HuH-7.5 (cell line): ENCODE measurements around the gene PTMS.
A peak's percentile ranks its signal among the peaks of the same experiment; 100 is the strongest.

Experiments
- DNase-seq: peaks from one replicate; pipeline ENCODE4 v3.0.0; 2011; ENCODE audit warnings: low spot score

The PTMS gene

GRCh38 chr12:6788972-6789924 is 23.1 kb downstream of the PTMS start, which contains the start of gene CD4:
Gene CD4 (plus strand): TSS chr12:6789528. CDS start chr12:6800139, 10,611 bp downstream.
- peak; percentile 1 for DNase-seq

DNA sequence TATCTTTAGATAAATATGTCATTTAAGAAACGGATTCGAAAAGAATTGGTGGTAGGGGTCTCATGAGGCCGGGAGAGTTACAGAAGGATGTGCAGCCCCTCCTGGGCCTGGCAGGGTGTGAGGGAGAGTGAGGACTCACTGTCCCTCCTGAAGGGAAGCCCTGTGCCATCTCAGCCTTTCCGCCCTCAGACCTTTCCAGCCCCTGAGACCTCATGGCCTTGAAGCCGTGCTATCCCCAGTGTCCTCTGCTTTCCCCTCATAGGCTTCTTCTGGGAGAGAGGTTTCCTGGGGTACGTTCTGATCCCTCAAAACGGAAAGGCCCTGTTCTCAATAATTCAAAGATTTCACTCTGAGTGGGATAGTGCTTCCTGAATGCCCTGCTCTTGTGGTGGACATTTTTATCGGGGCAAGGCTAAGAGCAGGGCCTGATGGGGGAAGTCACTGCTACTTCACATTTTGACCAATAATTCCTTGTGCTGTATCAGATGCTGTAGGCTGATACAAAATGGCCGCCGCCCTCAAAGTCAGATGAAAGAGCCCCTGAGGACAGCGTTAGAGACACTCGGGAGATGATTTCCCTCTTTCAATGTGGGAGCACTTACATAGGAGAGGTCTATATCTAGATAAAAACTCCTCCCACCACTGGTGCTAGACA is 24.5 kb downstream of the PTMS start:
- peak; percentile 2 for DNase-seq

GRCh38 chr12:6791931-6792520 is 25.9 kb downstream of the PTMS start:
- DNase-seq = no peak

DNA sequence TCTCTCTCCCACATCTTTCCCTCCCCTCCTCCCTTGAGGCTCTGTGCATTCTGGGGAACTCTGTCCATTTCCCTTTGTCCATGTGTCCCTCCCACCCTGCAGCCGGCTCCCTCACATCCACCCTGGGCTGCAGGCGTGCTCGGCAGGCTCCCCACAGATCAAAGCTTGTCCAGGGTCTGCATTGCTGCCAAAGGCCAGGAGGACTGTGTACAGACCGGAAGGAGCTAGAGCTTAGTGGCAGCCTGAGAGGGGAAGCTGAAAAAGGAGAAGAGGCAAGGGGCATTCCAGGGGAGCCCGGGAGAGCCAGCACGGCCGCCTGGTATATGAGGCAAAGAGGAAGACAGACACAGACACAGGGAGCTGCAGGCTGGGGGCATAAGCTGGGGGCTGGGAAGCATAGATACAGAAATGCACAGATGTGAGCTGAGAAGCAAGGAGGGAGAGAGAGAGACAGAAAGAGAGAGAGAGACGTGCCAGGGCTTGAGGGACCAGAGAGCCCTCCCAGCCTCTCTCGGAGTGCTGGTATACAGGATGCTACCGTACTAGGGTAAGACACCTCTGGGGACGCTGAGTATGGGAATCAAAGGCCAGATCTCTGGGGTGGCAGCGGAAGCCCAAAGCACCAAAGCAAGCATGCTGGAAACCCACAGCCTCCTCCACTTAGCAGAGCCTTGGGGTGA is 26.5 kb downstream of the PTMS start:
- DNase-seq = no peak

- DNase-seq = no peak
Measured at GRCh38 chr12:6795088-6795487, 28.9 kb downstream of the PTMS start.

DNA sequence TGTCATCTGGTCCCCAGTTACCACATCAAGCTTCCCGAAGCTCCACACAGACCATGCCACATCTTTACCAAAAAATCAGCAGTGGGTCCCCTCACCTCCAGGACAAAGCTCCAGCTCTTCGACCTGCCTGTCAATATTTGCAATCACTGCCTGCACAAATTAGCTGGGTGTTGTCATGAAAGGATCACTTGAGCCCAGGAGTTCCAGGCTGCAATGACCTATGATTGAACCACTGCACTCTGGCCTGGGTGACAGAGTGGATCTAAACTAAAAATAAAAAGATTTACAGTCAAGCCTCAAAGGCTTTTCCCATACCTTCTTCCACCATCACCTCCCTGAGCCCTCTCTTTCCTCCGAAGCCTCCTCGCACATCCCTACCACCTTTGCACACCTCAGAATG is 30.4 kb downstream of the PTMS start:
- DNase-seq = peak; percentile 8

GRCh38 chr12:6799147-6799546 is 33.0 kb downstream of the PTMS start:
- no peak for DNase-seq

- no peak for DNase-seq
Measured at GRCh38 chr12:6807170-6807569, 41.0 kb downstream of the PTMS start.

GRCh38 chr12:6809056-6809455 is 42.9 kb downstream of the PTMS start:
- DNase-seq = no peak

DNA sequence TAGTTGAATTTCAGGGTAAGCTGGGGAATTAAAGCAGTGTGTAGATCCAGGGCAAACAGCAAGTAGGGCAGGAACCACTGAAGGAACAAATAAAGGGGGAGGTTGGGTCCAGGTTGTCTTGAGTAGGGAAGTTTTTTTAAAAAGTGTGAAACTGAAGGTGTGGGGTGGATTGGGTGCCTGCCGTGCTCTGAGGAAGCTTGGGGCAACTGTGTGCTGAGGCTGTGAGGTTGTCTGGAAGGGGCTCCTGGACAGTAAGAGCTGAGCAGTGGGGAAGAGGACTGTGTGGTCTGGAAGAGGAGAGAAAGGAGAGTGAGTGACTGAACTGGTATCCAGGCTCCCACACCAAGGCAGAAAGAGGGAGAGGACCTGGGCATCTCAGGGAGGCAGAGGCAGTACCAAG is 44.6 kb downstream of the PTMS start:
- DNase-seq = peak; percentile 1

DNA sequence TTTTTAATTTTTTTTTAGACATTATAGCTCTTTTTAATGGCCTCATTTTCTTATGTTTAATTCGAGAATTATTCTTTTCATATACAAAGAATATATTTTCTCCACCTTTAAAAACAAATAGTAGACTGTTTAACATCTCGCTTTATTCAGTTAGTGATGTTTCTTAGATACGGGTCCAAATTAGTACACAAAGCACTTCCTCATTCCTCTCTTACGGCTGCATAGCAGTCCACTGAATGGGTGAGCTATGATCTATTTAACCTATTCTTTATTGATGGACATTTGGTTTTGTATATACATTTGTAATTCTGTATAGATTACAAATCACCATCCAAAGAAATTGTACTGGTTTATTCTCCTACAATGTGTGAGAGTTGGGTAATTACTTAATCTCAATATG is 47.2 kb downstream of the PTMS start:
- DNase-seq = no peak

DNA sequence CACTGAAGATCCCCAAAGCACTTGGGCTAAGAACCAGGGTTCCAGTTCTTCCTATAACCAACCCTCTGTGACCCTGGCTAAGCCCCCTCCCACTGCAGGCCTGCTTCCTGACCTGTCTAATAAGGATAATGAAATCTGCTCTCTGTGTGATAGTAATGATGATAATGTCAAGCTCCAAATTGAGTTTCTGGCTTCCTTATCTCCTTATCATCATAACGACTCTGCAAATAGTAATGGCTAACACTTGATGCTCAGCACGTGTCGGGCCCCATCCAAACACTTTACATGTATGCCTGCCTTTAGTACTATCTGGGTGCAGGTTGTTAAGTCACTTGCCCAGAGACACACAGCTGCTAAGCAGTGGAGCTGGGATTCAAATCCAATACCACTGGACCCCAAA is 50.4 kb downstream of the PTMS start:
- DNase-seq = no peak

DNA sequence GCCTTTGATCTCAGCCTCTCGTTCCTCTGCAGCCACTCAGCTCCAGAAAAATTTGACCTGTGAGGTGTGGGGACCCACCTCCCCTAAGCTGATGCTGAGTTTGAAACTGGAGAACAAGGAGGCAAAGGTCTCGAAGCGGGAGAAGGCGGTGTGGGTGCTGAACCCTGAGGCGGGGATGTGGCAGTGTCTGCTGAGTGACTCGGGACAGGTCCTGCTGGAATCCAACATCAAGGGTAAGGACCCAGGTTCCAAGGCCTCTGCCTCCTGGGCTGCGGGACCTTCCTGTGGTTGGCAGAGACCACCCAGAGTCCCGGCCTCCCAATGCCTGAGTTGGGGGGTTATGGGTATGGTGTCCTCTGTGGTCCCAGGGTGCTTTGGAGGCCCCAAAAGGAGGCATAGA is 50.9 kb downstream of the PTMS start:
- no peak for DNase-seq

DNA sequence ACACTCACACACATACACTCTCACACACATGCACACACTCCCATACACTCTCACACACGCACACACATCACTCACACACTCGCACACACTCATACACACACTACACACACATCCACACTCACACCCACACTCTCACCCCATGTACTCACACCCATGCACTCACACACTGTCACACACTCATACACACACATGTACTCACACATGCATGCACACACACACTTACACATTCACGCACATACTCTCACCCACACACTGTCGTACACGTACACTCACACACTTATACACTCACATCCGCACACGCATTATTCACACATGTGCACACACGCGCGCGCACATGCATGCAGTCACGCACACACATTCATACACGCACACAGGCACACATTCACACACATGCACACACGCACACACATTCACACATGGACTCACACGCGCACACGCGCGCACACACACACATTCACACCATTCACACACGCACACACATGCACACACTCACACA is 51.5 kb downstream of the PTMS start:
- DNase-seq = no peak

GRCh38 chr12:6818222-6818621 is 52.1 kb downstream of the PTMS start:
- DNase-seq = no peak

GRCh38 chr12:6818645-6819044 is 52.5 kb downstream of the PTMS start:
- no peak for DNase-seq

- DNase-seq = no peak
Measured at GRCh38 chr12:6819106-6820030, 53.2 kb downstream of the PTMS start.

GRCh38 chr12:6820166-6820565 is 54.0 kb downstream of the PTMS start:
- DNase-seq = no peak
